GM12878 (cell line): ENCODE data around the gene C1QL1. TPM values are rescaled to one million over a fixed set of nuclear protein-coding genes. Genes with fewer than 3 reads are reported as not detected.

Experiments used
- ATAC-seq: fragments of 200-7000 bp; cut with Tn5 transposase; 3 replicates; pipeline ENCODE4 v1.9.1; 2020; ENCODE audit warnings: mild to moderate bottlenecking, moderate library complexity
- BruUV-seq: library from RNA; stranded (reverse); fragments of 400-500 nt; replicated peaks from 2 replicates; lab custom pipeline; 2021; lab: Mats Ljungman, UMichigan
- CTCF ChIA-PET: fragments of 300-600 bp; sonication (Branson Sonifier 250); formaldehyde crosslinking; extraction: SDS; loops from one replicate; lab custom pipeline; 2021; ENCODE audit warnings: inconsistent platforms; lab: Yijun Ruan, JAX
- POLR2A ChIA-PET: fragments of 350-600 bp; formaldehyde crosslinking; extraction: SDS; loops from one replicate; lab custom pipeline; 2021; ENCODE audit warnings: inconsistent platforms; lab: Charles Lee
- RAD21 ChIA-PET: fragments of 300-600 bp; sonication (Branson Sonifier 250); formaldehyde crosslinking; loops from one replicate; lab custom pipeline; 2023; ENCODE audit warnings: antibody characterized with exemption; ENCODE audit not compliant: unreplicated experiment; lab: Charles Lee
- SMC1A ChIA-PET: fragments of 300-600 bp; sonication (Branson Sonifier 250); formaldehyde crosslinking; loops from one replicate; lab custom pipeline; 2023; ENCODE audit not compliant: unreplicated experiment, uncharacterized antibody; lab: Charles Lee
- DNase-seq: peaks from one replicate; pipeline ENCODE4 v3.0.0-alpha.2; 2011; ENCODE audit warnings: low read depth, low spot score
- FAIRE-seq: peaks from 3 replicates; lab custom pipeline; 2011; peaks lifted over from hg19 to GRCh38; lab: Jason Lieb, UNC
- H2AFZ ChIP-seq: 2 replicates; pipeline ENCODE4 v1.6.0; 2011; ENCODE audit warnings: low read depth, low read length, control low read depth; ENCODE audit not compliant: control insufficient read depth
- H3K27ac ChIP-seq: 2 replicates; pipeline ENCODE4 v1.5.1; 2011; ENCODE audit warnings: control low read depth; ENCODE audit not compliant: control insufficient read depth, insufficient read depth
- H3K27me3 ChIP-seq, 2 experiments: replicated peaks in 1 of 2; 2 replicates each; pipeline versions ENCODE4 v1.6.0 to v1.6.1; 2011; ENCODE audit warnings: low read length in 1 of 2; ENCODE audit not compliant: control insufficient read depth in 2 of 2, insufficient read depth in 2 of 2
- H3K36me3 ChIP-seq, 2 experiments: 2 replicates each; pipeline ENCODE4 v1.5.1; 2011; ENCODE audit warnings: low read length in 1 of 2; ENCODE audit not compliant: control insufficient read depth in 2 of 2, insufficient read depth in 2 of 2
- H3K4me1 ChIP-seq: 2 replicates; pipeline ENCODE4 v1.6.1; 2011; ENCODE audit warnings: mild to moderate bottlenecking, low read length, moderate library complexity, mixed read lengths; ENCODE audit not compliant: control insufficient read depth, insufficient read depth
- H3K4me2 ChIP-seq: 2 replicates; pipeline ENCODE4 v1.6.0; 2011; ENCODE audit warnings: control low read depth; ENCODE audit not compliant: control insufficient read depth, insufficient read depth
- H3K4me3 ChIP-seq: fragments of 200-600 bp; sonication (generic); 2 replicates; pipeline ENCODE4 v1.5.1; 2016
- H3K79me2 ChIP-seq: 2 replicates; pipeline ENCODE4 v1.6.0; 2011; ENCODE audit warnings: low read length; ENCODE audit not compliant: control insufficient read depth, insufficient read depth
- H3K9ac ChIP-seq: 2 replicates; pipeline ENCODE4 v1.8.0; 2011; ENCODE audit warnings: low read length, control low read depth, mixed read lengths; ENCODE audit not compliant: control insufficient read depth, insufficient read depth
- H3K9me3 ChIP-seq: replicated peaks from 3 replicates; pipeline ENCODE4 v1.5.1; 2011; ENCODE audit warnings: mild to moderate bottlenecking, low read length; ENCODE audit not compliant: control insufficient read depth, insufficient read depth
- H4K20me1 ChIP-seq: 2 replicates; pipeline ENCODE4 v1.6.0; 2011; ENCODE audit not compliant: control insufficient read depth, insufficient read depth
- ATF2 ChIP-seq: IDR thresholded peaks from 2 replicates; pipeline ENCODE4 v1.6.1; 2012; ENCODE audit warnings: low read length, inconsistent platforms
- BRCA1 ChIP-seq: IDR thresholded peaks from 2 replicates; pipeline ENCODE4 v1.6.1; 2011; ENCODE audit warnings: low read depth, low read length, improper control_type of control experiment
- EED ChIP-seq: sonication (generic); IDR thresholded peaks from 2 replicates; pipeline ENCODE4 v1.6.1; 2016; ENCODE audit warnings: antibody characterized with exemption, low read depth
- KLF5 ChIP-seq: fragments of 450-650 bp; IDR thresholded peaks from 2 replicates; pipeline ENCODE4 v1.6.1; 2014; ENCODE audit warnings: mild to moderate bottlenecking; ENCODE audit not compliant: partially characterized antibody
- NR2C1 ChIP-seq: fragments of 450-650 bp; IDR thresholded peaks from 2 replicates; pipeline ENCODE4 v1.6.1; 2017; ENCODE audit warnings: antibody characterized with exemption, mild to moderate bottlenecking, moderate library complexity
- PAX8 ChIP-seq: fragments of 450-650 bp; IDR thresholded peaks from 2 replicates; pipeline ENCODE4 v1.6.1; 2017; ENCODE audit warnings: mild to moderate bottlenecking, moderate library complexity
- SMC3 ChIP-seq: IDR thresholded peaks from 2 replicates; pipeline ENCODE4 v1.6.1; 2011; ENCODE audit warnings: low read length, improper control_type of control experiment, borderline replicate concordance
- SPI1 ChIP-seq: IDR thresholded peaks from 2 replicates; pipeline ENCODE4 v1.6.1; 2011; ENCODE audit warnings: low read depth, mild to moderate bottlenecking, low read length, moderate library complexity, borderline replicate concordance; ENCODE audit not compliant: insufficient read depth
- SRF ChIP-seq, 2 experiments: IDR thresholded peaks; 2 replicates each; pipeline ENCODE4 v1.6.1; 2011; ENCODE audit warnings: low read depth in 2 of 2, low read length in 2 of 2, mild to moderate bottlenecking in 1 of 2, moderate library complexity in 1 of 2
- ZBTB40 ChIP-seq: fragments of 450-650 bp; IDR thresholded peaks from 2 replicates; pipeline ENCODE4 v1.6.1; 2016; ENCODE audit warnings: mild to moderate bottlenecking, moderate library complexity, borderline replicate concordance
- WGBS: methylation state at CpG from one replicate; pipeline ENCODE4 v1.1.6; 2016; ENCODE audit warnings: low lambda C conversion rate; ENCODE audit not compliant: insufficient replicate concordance, insufficient coverage; ENCODE audit errors: missing lambda C conversion rate; 5-methylcytosine and 5-hydroxymethylcytosine counted together
- in situ Hi-C: fragments of 300-500 bp; cut with MboI; formaldehyde crosslinking; loops from 9 replicates; pipeline ENCODE4 v1.14.3; 2018; ENCODE audit warnings: mixed read lengths
- intact Hi-C: fragments of 100-400 bp; cut with micrococcal nuclease; formaldehyde crosslinking; loops from one replicate; pipeline ENCODE4 v1.14.2; 2022; ENCODE audit not compliant: unreplicated experiment
- polyA plus RNA-seq, 11 experiments: library from polyadenylated mRNA; depleted of rRNA in 4 of 11; unstranded in 6 of 11; stranded (reverse) in 5 of 11; fragments of >200 nt; fragmentation: Nextera tagmentation in 4 of 11; fragmentation: Illumina TruSeq in 1 of 11; extraction: Ambion mirVana in 4 of 11; extraction: Trizol in 1 of 11; gene quantifications; 1 replicate in 1 of 11; 2 replicates in 10 of 11; pipeline versions ENCODE4 v1.2.1 to v1.2.3, GENCODE V29; 2011 to 2016; ENCODE audit warnings: inconsistent platforms in 2 of 11, missing spikeins in 2 of 11, low read depth in 1 of 11
- total RNA-seq, 4 experiments: library from RNA; depleted of rRNA in 3 of 4; stranded (reverse); fragments of >200 nt in 3 of 4; fragmentation: Illumina TruSeq in 1 of 4; extraction: Trizol in 1 of 4; gene quantifications; 2 replicates each; pipeline versions ENCODE4 v1.2.1 to v1.2.3, GENCODE V29; 2013 to 2021

C1QL1 gene
- total and polyA plus RNA-seq, 10 of the 15 experiments (the other 5 are each of a cell fraction or from before 2014, with no cell fraction given): not detected

GRCh38 chr17:44982113-44982702 is 14.1 kb upstream of the C1QL1 start:
- no peaks in the 10 kb centered on the region for H3K36me3 ChIP-seq
- WGBS: 62% methylated on average over 3 of the region's 3 CpGs
- H3K4me3 ChIP-seq: no peak overlapping the region
- H3K27me3 ChIP-seq: peaks cover 2 to 3% of the 10 kb centered on the region in 2 experiments; a peak in 3 of 4 replicates
- H3K9me3 ChIP-seq: no peaks in the 10 kb centered on the region; the same call in 2 of the 3 replicates
- SMC1A ChIA-PET: interaction anchor here (0.6 kb wide), 1 partner anchor 28 kb away, joined by 3 read pairs; no protein-coding TSS in a partner anchor
- BruUV-seq: no TSS peak
- no peaks in the 10 kb centered on the region for H4K20me1 ChIP-seq
- H3K4me2 ChIP-seq: no peak overlapping the region
- no peak for FAIRE-seq
- H3K79me2 ChIP-seq: no peaks in the 10 kb centered on the region
- no peak overlapping the region for H2AFZ ChIP-seq
- TF ChIP-seq EED (no peak), SRF (IDR thresholded peaks at IDR 0.05; ENCODE audit: low read depth in 2 of 2, low read length in 2 of 2) (no peak), SMC3 (no peak), KLF5 (no peak)
- CTCF ChIA-PET: no interaction called here
- intact Hi-C loops (no loop called here), in situ Hi-C loops (no loop called here)
- no peak for ATAC-seq
- no peak overlapping the region for H3K9ac ChIP-seq
- DNase-seq: no peak
- POLR2A ChIA-PET: no interaction called here
- no peaks in the 10 kb centered on the region; the same call in 1 of the 2 replicates for H3K4me1 ChIP-seq
- RAD21 ChIA-PET: no interaction called here
- H3K27ac ChIP-seq: no peak overlapping the region

- peaks cover 2 to 5% of the 10 kb centered on the region in 2 experiments; a peak in 3 of 4 replicates for H3K27me3 ChIP-seq
- no peak overlapping the region for H2AFZ ChIP-seq
- CTCF ChIA-PET: no interaction called here
- intact Hi-C loops (no loop called here), in situ Hi-C loops (no loop called here)
- H3K36me3 ChIP-seq: no peaks in the 10 kb centered on the region
- ATAC-seq (no peak), DNase-seq (no peak), FAIRE-seq (no peak)
- no peak overlapping the region for H3K4me2 ChIP-seq
- no peaks in the 10 kb centered on the region; the same call in 2 of the 3 replicates for H3K9me3 ChIP-seq
- 9% methylated on average over 12 of the region's 12 CpGs for WGBS
- RAD21 ChIA-PET: no interaction called here
- H3K4me1 ChIP-seq: no peaks in the 10 kb centered on the region; the same call in 1 of the 2 replicates
- no peak overlapping the region for H3K4me3 ChIP-seq
- H3K27ac ChIP-seq: no peak overlapping the region
- H4K20me1 ChIP-seq: no peaks in the 10 kb centered on the region
- no peak overlapping the region for H3K9ac ChIP-seq
- no TSS peak for BruUV-seq
- SMC1A ChIA-PET: interaction anchor here (0.6 kb wide), 1 partner anchor 27 kb away, joined by 3 read pairs; no protein-coding TSS in a partner anchor
- no peaks in the 10 kb centered on the region for H3K79me2 ChIP-seq
- POLR2A ChIA-PET: no interaction called here
- TF ChIP-seq ATF2: no peak
- no peak for TF ChIP-seq NR2C1
- TF ChIP-seq SPI1: no peak
- TF ChIP-seq PAX8: no peak
- no peak for TF ChIP-seq ZBTB40
- TF ChIP-seq BRCA1: no peak
These were observed 13.3 kb upstream of the C1QL1 start for GRCh38 chr17:44981221-44981968.
